Measurements from ENCODE around the gene KDM4B.

Gene KDM4B

DNA sequence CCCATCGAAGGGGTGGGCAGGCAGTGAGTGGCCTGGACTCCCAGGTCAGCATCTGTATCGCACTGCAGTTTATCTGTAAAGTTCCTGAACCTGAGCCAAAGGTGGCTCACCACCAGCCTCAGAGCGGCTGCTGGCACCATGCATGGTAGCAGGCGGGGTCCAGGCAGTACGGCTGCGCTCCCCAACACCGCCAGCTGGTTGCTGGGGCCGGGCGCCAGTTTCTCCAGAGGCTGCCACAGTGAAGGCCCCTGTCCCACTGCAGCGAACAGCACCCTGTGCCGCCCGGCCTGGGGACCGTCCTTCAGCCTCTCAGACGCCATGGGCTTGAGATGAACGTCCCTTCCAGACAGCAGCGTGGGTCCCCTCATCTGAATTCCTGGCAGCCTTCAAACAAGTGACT lies 109.8 kb downstream of the KDM4B start:
- Histone ChIP-seq H3K4me1 (peaks cover 33% of the 10 kb centered on the region), H3K27me3 (no peaks in the 10 kb centered on the region), H3K36me3 (peaks cover 35% of the 10 kb centered on the region), H3K9me3 (no peaks in the 10 kb centered on the region), H3K4me3 (ENCODE audit: low read depth, low read length) (no peak overlapping the region)
- no peak for DNase-seq
- TF ChIP-seq, protein P1, sequence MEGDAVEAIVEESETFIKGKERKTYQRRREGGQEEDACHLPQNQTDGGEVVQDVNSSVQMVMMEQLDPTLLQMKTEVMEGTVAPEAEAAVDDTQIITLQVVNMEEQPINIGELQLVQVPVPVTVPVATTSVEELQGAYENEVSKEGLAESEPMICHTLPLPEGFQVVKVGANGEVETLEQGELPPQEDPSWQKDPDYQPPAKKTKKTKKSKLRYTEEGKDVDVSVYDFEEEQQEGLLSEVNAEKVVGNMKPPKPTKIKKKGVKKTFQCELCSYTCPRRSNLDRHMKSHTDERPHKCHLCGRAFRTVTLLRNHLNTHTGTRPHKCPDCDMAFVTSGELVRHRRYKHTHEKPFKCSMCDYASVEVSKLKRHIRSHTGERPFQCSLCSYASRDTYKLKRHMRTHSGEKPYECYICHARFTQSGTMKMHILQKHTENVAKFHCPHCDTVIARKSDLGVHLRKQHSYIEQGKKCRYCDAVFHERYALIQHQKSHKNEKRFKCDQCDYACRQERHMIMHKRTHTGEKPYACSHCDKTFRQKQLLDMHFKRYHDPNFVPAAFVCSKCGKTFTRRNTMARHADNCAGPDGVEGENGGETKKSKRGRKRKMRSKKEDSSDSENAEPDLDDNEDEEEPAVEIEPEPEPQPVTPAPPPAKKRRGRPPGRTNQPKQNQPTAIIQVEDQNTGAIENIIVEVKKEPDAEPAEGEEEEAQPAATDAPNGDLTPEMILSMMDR (IDR thresholded peaks at IDR 0.05; ENCODE audit: low read depth, low read length), result no peak

DNA sequence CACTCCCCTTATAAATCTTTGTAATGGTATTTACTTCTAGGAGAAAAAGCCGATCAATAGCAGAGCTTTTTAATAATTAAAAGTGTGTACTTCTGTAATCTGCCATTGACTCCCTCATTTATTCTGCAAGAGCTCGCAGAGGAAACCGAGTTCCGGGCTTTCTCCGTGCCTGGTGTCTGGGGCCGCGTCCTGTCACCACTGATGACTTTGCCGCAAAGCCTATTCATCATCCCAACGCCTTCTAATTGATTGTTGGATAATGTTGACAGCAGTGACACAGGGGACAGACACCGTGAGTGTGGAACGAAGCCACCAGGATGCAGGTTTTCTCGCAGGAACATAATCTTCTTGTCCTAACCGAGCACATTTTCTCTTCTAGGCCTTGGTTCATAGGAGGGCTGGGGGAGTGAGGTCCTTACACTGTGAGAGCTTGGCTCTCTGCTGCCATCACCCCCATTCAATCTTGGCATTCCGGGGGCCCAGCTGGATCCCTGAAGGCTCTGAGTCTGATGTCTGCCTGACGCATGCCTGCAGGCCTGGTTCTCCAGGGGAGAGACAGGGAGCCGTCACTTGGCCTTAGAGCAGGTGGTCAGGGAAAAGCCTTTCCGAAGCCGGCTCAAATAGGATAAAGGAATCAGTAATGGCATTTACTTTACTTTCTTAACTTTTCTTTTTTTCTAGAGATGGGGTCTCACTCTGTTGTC lies 110.3 kb downstream of the KDM4B start:
- Histone ChIP-seq H3K36me3 (peaks cover 37% of the 10 kb centered on the region), H3K27me3 (no peaks in the 10 kb centered on the region), H3K4me3 (ENCODE audit: low read depth, low read length) (no peak overlapping the region), H3K9me3 (no peaks in the 10 kb centered on the region), H3K4me1 (peaks cover 35% of the 10 kb centered on the region)
- DNase-seq, result no peak
- TF ChIP-seq, protein P1 (IDR thresholded peaks at IDR 0.05; ENCODE audit: low read depth, low read length), result no peak

DNA sequence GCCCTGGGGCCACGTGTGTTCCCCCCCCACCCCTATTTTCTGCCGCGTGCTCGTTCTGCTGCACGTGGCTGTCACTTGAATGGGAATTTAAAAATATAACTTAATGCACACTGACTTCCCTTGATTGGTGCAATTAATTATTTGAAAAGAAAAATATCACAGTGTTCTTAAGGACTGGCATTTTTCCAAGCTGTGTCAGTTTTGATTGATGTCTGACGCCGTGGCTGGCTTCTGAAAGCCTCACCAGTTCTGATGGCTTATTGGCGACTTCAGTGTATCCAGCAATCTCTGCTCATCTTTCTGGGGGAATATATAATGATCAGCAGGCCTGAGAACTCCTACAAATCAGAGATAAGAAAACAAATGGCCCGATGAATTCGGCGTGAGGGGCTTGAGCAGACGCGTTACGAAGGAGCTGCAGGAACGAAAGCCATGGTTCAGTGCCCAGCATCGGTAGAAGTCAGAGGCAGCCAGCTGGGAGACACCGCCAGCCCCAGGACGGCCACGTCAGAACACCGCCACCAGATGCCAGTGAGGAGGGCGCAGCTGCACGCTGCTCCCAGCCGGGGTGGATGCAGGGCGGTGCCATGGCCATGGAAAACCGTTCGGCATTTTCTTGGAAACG lies 111.2 kb downstream of the KDM4B start:
- no peaks in the 10 kb centered on the region for H3K27me3 ChIP-seq
- peaks cover 35% of the 10 kb centered on the region for H3K4me1 ChIP-seq
- no peaks in the 10 kb centered on the region for H3K9me3 ChIP-seq
- peak; percentile 92 for DNase-seq
- H3K36me3 ChIP-seq, result peaks cover 39% of the 10 kb centered on the region
- peak overlapping the region; percentile 28; the same call in 1 of the 2 replicates for H3K4me3 ChIP-seq (ENCODE audit: low read depth, low read length)
- TF ChIP-seq, protein P1 (IDR thresholded peaks at IDR 0.05; ENCODE audit: low read depth, low read length), result peak; percentile 32

DNA sequence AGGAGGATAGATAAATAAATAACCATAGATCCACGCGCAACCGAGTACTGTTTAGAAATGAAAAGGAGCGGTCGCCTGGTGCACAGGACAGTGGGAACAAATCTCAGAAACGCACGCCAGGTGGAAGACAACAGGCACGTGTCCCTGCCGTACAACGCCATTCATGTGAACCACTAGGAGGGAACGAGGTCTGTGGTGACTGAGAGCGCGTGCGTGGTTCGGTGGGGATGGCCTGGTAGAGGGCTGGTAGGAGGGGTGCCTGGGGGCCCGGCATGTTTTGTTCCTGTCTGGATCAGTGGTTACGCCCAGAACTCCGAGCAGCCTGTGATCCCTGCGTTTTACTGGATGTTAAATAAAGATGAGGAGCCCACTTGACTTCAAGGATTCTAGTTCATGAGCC lies 111.9 kb downstream of the KDM4B start:
- TF ChIP-seq, protein P1 (IDR thresholded peaks at IDR 0.05; ENCODE audit: low read depth, low read length), result no peak
- Histone ChIP-seq H3K4me1 (peaks cover 35% of the 10 kb centered on the region), H3K36me3 (peaks cover 43% of the 10 kb centered on the region)

DNA sequence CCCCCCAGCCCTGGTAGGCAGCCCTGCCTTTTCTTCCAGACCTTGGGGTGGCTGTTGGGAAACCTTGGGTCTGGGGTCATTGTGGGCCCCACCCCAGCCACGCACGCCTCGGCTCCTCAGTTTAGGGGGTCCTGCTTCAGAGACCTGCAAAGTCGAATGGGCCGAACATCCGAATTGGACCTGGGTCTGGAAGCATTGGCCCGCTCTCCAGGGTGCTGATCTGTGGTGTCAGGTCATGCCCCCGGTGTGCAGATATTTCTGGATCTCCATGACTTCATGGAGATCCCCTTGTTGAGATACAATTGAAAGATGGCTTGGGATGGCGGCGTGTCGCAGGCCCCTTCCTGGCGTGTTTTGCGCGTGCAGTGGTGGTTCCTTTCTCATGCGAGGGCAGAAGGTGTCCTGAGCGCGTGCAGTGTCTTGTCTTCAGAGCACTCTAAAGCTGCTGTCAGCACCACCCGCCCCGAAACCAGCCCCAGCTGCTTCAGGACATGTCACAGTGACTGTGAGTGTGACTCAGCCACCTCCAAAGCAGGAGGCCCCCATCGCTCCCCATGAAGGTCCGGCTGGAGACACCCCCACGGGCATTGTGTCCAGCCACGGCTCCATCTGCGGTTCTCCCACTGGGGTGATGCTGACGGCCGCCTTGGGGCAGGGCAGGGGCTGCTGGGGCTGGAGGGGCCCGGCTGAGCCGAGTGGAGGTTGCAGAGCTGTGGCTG lies 112.7 kb downstream of the KDM4B start:
- H3K9me3 ChIP-seq, result no peaks in the 10 kb centered on the region
- TF ChIP-seq, protein P1 (IDR thresholded peaks at IDR 0.05; ENCODE audit: low read depth, low read length), result no peak
- peaks cover 39% of the 10 kb centered on the region for H3K4me1 ChIP-seq
- no peak for DNase-seq
- no peaks in the 10 kb centered on the region for H3K27me3 ChIP-seq
- no peak overlapping the region for H3K4me3 ChIP-seq (ENCODE audit: low read depth, low read length)
- H3K36me3 ChIP-seq, result peaks cover 47% of the 10 kb centered on the region

More for the DNA sequence above, 111.9 kb downstream of the KDM4B start:
- no peak for DNase-seq
- no peaks in the 10 kb centered on the region for H3K27me3 ChIP-seq
- H3K4me3 ChIP-seq (ENCODE audit: low read depth, low read length), result peak overlapping the region; percentile 28; the same call in 1 of the 2 replicates
- no peaks in the 10 kb centered on the region for H3K9me3 ChIP-seq

Data from BE2C (cell line).